Upper lobe of right lung (tissue), 1 donor: ENCODE results near the gene GNAZ. TPM values are rescaled to one million over a fixed set of nuclear protein-coding genes. Genes with fewer than 3 reads are reported as not detected.
"Not testable (repeated sequence)": the region's sequence is repeated elsewhere in the genome, so short reads cannot be mapped to it uniquely, and the experiment has no call there.

ENCODE experiments used
- ATAC-seq: fragments of 200-7000 bp; cut with Tn5 transposase; one replicate; pipeline ENCODE4 v1.9.1; 2020; ENCODE audit warnings: mild to moderate bottlenecking, moderate library complexity
- DNase-seq: peaks from one replicate; pipeline ENCODE4 v3.0.0-alpha.2; 2020
- H3K27ac ChIP-seq: fragments of 200-600 bp; one replicate; pipeline ENCODE4 v1.8.0; 2022
- H3K27me3 ChIP-seq: fragments of 200-600 bp; one replicate; pipeline ENCODE4 v1.8.0; 2022; ENCODE audit warnings: mild to moderate bottlenecking
- H3K36me3 ChIP-seq: fragments of 200-600 bp; one replicate; pipeline ENCODE4 v1.8.0; 2022
- H3K4me1 ChIP-seq: fragments of 200-600 bp; one replicate; pipeline ENCODE4 v1.8.0; 2022
- H3K4me3 ChIP-seq: fragments of 200-600 bp; one replicate; pipeline ENCODE4 v1.8.0; 2022; ENCODE audit warnings: mild to moderate bottlenecking
- H3K9me3 ChIP-seq: fragments of 200-600 bp; one replicate; pipeline ENCODE4 v1.8.0; 2022
- intact Hi-C: fragments of 100-400 bp; cut with DNase I; formaldehyde crosslinking; loops from one replicate; pipeline ENCODE4 v1.11.0; 2022
- total RNA-seq: library from RNA; stranded (reverse); fragmentation: NEBNext Ultra II Directional; extraction: Animal tissue kit (Norgen Biotek cat#: 25700); gene quantifications from one replicate; pipeline ENCODE4 v1.2.1, GENCODE V29; 2021
- TF ChIP-seq, protein P1 (sequence below): fragments of 200-600 bp; IDR thresholded peaks from one replicate; pipeline ENCODE4 v1.8.0; 2022; ENCODE audit warnings: antibody characterized with exemption
- donor health status: DM: no; HTN: yes; CAD: no; lungs with severe emphysema.

The GNAZ gene
- total RNA-seq, 1 donor from 2014 or later = 3.0 TPM

- Histone ChIP-seq H3K4me3 (no peak overlapping the region), H3K4me1 (no peaks in the 10 kb centered on the region), H3K27ac (no peak overlapping the region), H3K36me3 (no peaks in the 10 kb centered on the region), H3K9me3 (no peaks in the 10 kb centered on the region), H3K27me3 (no peaks in the 10 kb centered on the region)
- TF ChIP-seq, protein P1, sequence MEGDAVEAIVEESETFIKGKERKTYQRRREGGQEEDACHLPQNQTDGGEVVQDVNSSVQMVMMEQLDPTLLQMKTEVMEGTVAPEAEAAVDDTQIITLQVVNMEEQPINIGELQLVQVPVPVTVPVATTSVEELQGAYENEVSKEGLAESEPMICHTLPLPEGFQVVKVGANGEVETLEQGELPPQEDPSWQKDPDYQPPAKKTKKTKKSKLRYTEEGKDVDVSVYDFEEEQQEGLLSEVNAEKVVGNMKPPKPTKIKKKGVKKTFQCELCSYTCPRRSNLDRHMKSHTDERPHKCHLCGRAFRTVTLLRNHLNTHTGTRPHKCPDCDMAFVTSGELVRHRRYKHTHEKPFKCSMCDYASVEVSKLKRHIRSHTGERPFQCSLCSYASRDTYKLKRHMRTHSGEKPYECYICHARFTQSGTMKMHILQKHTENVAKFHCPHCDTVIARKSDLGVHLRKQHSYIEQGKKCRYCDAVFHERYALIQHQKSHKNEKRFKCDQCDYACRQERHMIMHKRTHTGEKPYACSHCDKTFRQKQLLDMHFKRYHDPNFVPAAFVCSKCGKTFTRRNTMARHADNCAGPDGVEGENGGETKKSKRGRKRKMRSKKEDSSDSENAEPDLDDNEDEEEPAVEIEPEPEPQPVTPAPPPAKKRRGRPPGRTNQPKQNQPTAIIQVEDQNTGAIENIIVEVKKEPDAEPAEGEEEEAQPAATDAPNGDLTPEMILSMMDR = no peak
- ATAC-seq (peak; percentile 26), DNase-seq (no peak)
- intact Hi-C loops = no loop called here
Measured at GRCh38 chr22:23038902-23039301, 31.4 kb upstream of the GNAZ start.

- TF ChIP-seq, protein P1 = no peak
- DNase-seq (no peak), ATAC-seq (no peak)
- Histone ChIP-seq H3K4me3 (no peak overlapping the region), H3K27ac (no peak overlapping the region), H3K27me3 (no peaks in the 10 kb centered on the region), H3K36me3 (no peaks in the 10 kb centered on the region), H3K9me3 (no peaks in the 10 kb centered on the region), H3K4me1 (no peaks in the 10 kb centered on the region)
- intact Hi-C loops = no loop called here
Measured at GRCh38 chr22:23042179-23042578, 28.1 kb upstream of the GNAZ start.

DNA sequence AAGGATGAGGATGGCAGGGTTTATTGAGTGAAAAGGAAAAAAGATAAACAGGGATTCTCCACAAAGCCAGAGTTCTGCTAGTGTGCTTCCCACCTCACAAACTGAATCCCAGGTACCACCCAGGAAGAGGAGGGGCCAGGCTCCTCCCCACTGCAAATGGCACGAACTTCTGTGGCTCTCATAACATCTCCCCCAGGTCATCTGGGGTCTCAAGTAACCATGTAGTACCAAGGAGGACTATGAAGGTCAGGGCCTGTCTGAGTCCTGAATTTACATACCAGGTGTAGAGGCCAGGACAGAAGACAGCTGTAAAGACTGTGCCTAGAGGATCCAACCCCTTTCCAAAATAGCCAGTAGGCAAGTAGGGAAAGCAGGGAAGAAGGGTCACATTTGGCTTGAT, 25.7 kb upstream of the GNAZ start:
- Histone ChIP-seq H3K27me3 (no peaks in the 10 kb centered on the region), H3K4me1 (no peaks in the 10 kb centered on the region), H3K4me3 (no peak overlapping the region), H3K36me3 (no peaks in the 10 kb centered on the region), H3K9me3 (no peaks in the 10 kb centered on the region), H3K27ac (no peak overlapping the region)
- DNase-seq = no peak
- intact Hi-C loops = no loop called here
- no peak for ATAC-seq
- TF ChIP-seq, protein P1 = no peak

DNA sequence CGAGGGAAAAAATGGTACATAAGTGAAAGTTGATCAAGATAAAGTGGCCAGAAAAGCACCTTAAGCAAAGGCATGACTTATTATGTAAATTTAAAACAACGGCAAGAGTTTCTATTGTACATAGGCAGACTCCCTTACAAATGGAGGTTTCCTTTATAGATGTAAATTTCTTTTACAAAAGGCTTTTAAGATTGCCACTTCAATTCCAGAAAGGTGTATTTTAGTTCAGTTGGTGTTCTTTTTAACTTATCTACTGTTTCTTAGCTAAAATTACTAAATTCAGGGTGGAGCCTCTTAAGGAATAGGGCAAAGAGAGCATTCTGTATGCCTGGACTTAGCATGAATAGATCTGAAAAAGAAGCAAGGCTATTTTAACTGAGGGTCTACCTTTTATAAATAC, 24.9 kb upstream of the GNAZ start:
- no peak overlapping the region for H3K4me3 ChIP-seq
- no peak overlapping the region for H3K27ac ChIP-seq
- H3K9me3 ChIP-seq = no peaks in the 10 kb centered on the region
- no peaks in the 10 kb centered on the region for H3K4me1 ChIP-seq
- H3K36me3 ChIP-seq = no peaks in the 10 kb centered on the region
- DNase-seq (no peak), ATAC-seq (no peak)
- H3K27me3 ChIP-seq = no peaks in the 10 kb centered on the region
- TF ChIP-seq, protein P1 = no peak
- intact Hi-C loops = no loop called here

- Histone ChIP-seq H3K27ac (no peak overlapping the region), H3K9me3 (no peaks in the 10 kb centered on the region), H3K27me3 (no peaks in the 10 kb centered on the region), H3K36me3 (no peaks in the 10 kb centered on the region), H3K4me1 (no peaks in the 10 kb centered on the region), H3K4me3 (no peak overlapping the region)
- DNase-seq (no peak), ATAC-seq (no peak)
- TF ChIP-seq, protein P1 = no peak
- intact Hi-C loops = no loop called here
Measured at GRCh38 chr22:23047265-23047664, 23.1 kb upstream of the GNAZ start.

DNA sequence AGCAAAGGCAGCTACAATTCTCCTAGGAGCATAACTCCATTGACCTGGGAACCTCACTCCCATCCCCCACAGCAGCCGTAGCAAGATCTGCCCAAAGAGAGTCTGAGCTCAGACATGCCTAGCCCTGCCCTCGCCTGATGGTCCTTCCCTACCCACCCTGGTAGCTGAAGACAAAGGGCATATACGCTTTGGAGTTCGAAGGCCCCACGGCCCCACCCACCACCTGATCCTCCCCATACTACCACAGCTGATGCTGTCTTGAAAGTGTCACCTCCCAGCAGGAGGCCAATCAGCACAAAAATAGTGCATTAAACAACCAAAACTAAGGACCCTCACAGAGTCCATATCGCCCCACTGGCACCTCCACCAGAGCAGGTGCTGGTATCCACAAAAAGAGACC, 22.6 kb upstream of the GNAZ start:
- TF ChIP-seq, protein P1 = no peak
- intact Hi-C loops = no loop called here
- Histone ChIP-seq H3K36me3 (no peaks in the 10 kb centered on the region), H3K4me3 (no peak overlapping the region), H3K4me1 (no peaks in the 10 kb centered on the region), H3K27me3 (no peaks in the 10 kb centered on the region), H3K27ac (no peak overlapping the region), H3K9me3 (no peaks in the 10 kb centered on the region)
- no peak for DNase-seq
- ATAC-seq = no peak

- intact Hi-C loops, H3K27me3 ChIP-seq, DNase-seq, H3K27ac ChIP-seq, ATAC-seq, H3K4me1 ChIP-seq, H3K4me3 ChIP-seq, H3K9me3 ChIP-seq, H3K36me3 ChIP-seq: not testable (repeated sequence)
Measured at GRCh38 chr22:23050546-23050945, 19.8 kb upstream of the GNAZ start.
